ENCODE measurements around the gene DNAAF1. TPM values are rescaled to one million over a fixed set of nuclear protein-coding genes. Genes with fewer than 3 reads are reported as not detected.
"Not testable (repeated sequence)": the region's sequence is repeated elsewhere in the genome, so short reads cannot be mapped to it uniquely, and the experiment has no call there.

DNAAF1 gene
- total RNA-seq, 2 experiments from 2014 or later: 0.25 TPM; not detected in 1

- POLR2A ChIA-PET: not testable (repeated sequence)
- CTCF ChIA-PET: interaction anchor here (0.6 to 2.0 kb wide), 3 partner anchors 26 to 58 kb away, joined by 3 to 7 read pairs (median 3); no protein-coding TSS in a partner anchor
Measured at GRCh38 chr16:84118315-84118714, 26.8 kb upstream of the DNAAF1 start.

- ChIA-PET POLR2A (no interaction called here), CTCF (interaction anchor here (1.3 kb wide), 1 partner anchor 22 kb away, joined by 3 read pairs; no protein-coding TSS in a partner anchor)
Measured at GRCh38 chr16:84119368-84119767, 25.7 kb upstream of the DNAAF1 start.

GRCh38 chr16:84120023-84120422 lies 25.1 kb upstream of the DNAAF1 start:
- POLR2A ChIA-PET: no interaction called here
- CTCF ChIA-PET: interaction anchor here (1.3 kb wide), 1 partner anchor 21 kb away, joined by 3 read pairs; no protein-coding TSS in a partner anchor

- ChIA-PET POLR2A (no interaction called here), CTCF (no interaction called here)
Measured at GRCh38 chr16:84121007-84121406, 24.1 kb upstream of the DNAAF1 start.

GRCh38 chr16:84124257-84125073 lies 20.6 kb upstream of the DNAAF1 start:
- ChIA-PET CTCF (no interaction called here), POLR2A (no interaction called here)

- ChIA-PET POLR2A (no interaction called here), CTCF (no interaction called here)
Measured at GRCh38 chr16:84131117-84131516, 14.0 kb upstream of the DNAAF1 start.

- ChIA-PET POLR2A (no interaction called here), CTCF (interaction anchor here (1.0 kb wide), 1 partner anchor 54 kb away, joined by 3 read pairs; the partner anchor contains the start of gene TAF1C)
Measured at GRCh38 chr16:84132527-84133285, 12.4 kb upstream of the DNAAF1 start.

GRCh38 chr16:84136331-84137125 lies 8.6 kb upstream of the DNAAF1 start:
- ChIA-PET CTCF (interaction anchor here (1.2 kb wide), 1 partner anchor 50 kb away, joined by 3 read pairs; the partner anchor contains the start of gene TAF1C), POLR2A (interaction anchor here (1.1 kb wide), 1 partner anchor 20 kb away, joined by 3 read pairs; the partner anchor contains the start of gene MBTPS1)

GRCh38 chr16:84137287-84137686 lies 7.8 kb upstream of the DNAAF1 start:
- CTCF ChIA-PET: no interaction called here
- POLR2A ChIA-PET: interaction anchor here (1.0 kb wide), 1 partner anchor 20 kb away, joined by 4 read pairs; the partner anchor contains the start of gene MBTPS1

- CTCF ChIA-PET: interaction anchor here (0.5 to 2.2 kb wide), 2 partner anchors 10 to 49 kb away, joined by 3 to 6 read pairs; partner anchors contain the start of gene TAF1C
- POLR2A ChIA-PET: interaction anchor here (1.0 kb wide), 1 partner anchor 21 kb away, joined by 4 read pairs; the partner anchor contains the start of gene MBTPS1
Measured at GRCh38 chr16:84137769-84138357, 7.2 kb upstream of the DNAAF1 start.

GRCh38 chr16:84138500-84138823 lies 6.6 kb upstream of the DNAAF1 start:
- ChIA-PET CTCF (interaction anchor here (2.2 kb wide), 1 partner anchor 48 kb away, joined by 6 read pairs; the partner anchor contains the start of gene TAF1C), POLR2A (interaction anchor here (1.3 kb wide), 1 partner anchor 22 kb away, joined by 10 read pairs; the partner anchor contains the start of gene MBTPS1)

GRCh38 chr16:84138824-84139627 lies 6.1 kb upstream of the DNAAF1 start:
- POLR2A ChIA-PET: interaction anchor here (1.3 kb wide), 1 partner anchor 22 kb away, joined by 10 read pairs; the partner anchor contains the start of gene MBTPS1
- CTCF ChIA-PET: interaction anchor here (1.2 to 2.2 kb wide), 2 partner anchors 28 to 47 kb away, joined by 3 to 6 read pairs; partner anchors contain the start of gene TAF1C

- ChIA-PET POLR2A (interaction anchor here (1.3 kb wide), 1 partner anchor 23 kb away, joined by 10 read pairs; the partner anchor contains the start of gene MBTPS1), CTCF (interaction anchor here (1.2 to 2.2 kb wide), 2 partner anchors 28 to 47 kb away, joined by 3 to 6 read pairs; partner anchors contain the start of gene TAF1C)
Measured at GRCh38 chr16:84139628-84140258, 5.4 kb upstream of the DNAAF1 start.

- ChIA-PET POLR2A (no interaction called here), CTCF (interaction anchor here (0.7 to 2.6 kb wide), 5 partner anchors 10 to 56 kb away, joined by 3 to 8 read pairs (median 4); partner anchors contain the start of genes MBTPS1 and TAF1C)
Measured at GRCh38 chr16:84141143-84141670, 3.9 kb upstream of the DNAAF1 start.

- POLR2A ChIA-PET: interaction anchor here (1.3 to 2.2 kb wide), 2 partner anchors 27 kb away, joined by 3 to 20 read pairs; partner anchors contain the start of gene MBTPS1
- CTCF ChIA-PET: interaction anchor here (0.6 to 2.6 kb wide), 5 partner anchors 26 to 550 kb away, joined by 4 to 13 read pairs (median 8); partner anchors contain the start of genes MBTPS1 and TAF1C
Measured at GRCh38 chr16:84143081-84143480, 2.0 kb upstream of the DNAAF1 start.

- POLR2A ChIA-PET: interaction anchor here (0.6 to 2.2 kb wide), 2 partner anchors 28 to 561 kb away, joined by 3 to 20 read pairs; partner anchors contain the start of gene MBTPS1
- CTCF ChIA-PET: interaction anchor here (0.6 to 2.6 kb wide), 4 partner anchors 25 to 550 kb away, joined by 3 to 13 read pairs (median 4); partner anchors contain the start of genes MBTPS1 and TAF1C
Measured at GRCh38 chr16:84143784-84144199, 1.3 kb upstream of the DNAAF1 start.
